Measurements from ENCODE around the gene OR5AN1.
"Not testable (repeated sequence)": the region's sequence is repeated elsewhere in the genome, so short reads cannot be mapped to it uniquely, and the experiment has no call there.

The OR5AN1 gene

GRCh38 chr11:59368238-59369022 is 9.7 kb downstream of the OR5AN1 start:
- Histone ChIP-seq H3K4me1 (peaks cover 17 to 25% (median 22%) of the 10 kb centered on the region in 10 experiments), H3K27me3 (no peaks in the 10 kb centered on the region), H4K20me1 (no peaks in the 10 kb centered on the region), H3K4me3 (no peak overlapping the region; a peak in 1 of 20 replicates), H3K36me3 (no peaks in the 10 kb centered on the region), H3K4me2 (peak overlapping the region; percentile 71 to 89 (median 81)), H3K9me3 (replicated peaks in 1 of 11) (peaks cover 25 to 41% (median 31%) of the 10 kb centered on the region in 11 experiments), H3K9ac (peak overlapping the region in 9 of 11 experiments; percentile 40 to 65 (median 56); a peak in 16 of 22 replicates), H3K27ac (peak overlapping the region in 9 of 11 experiments; percentile 49 to 85 (median 74); a peak in 19 of 22 replicates)
- TF ChIP-seq Cebpa-rat (IDR thresholded peaks at IDR 0.05), result no peak

GRCh38 chr11:59372324-59372723 is 13.6 kb downstream of the OR5AN1 start:
- not testable (repeated sequence) for H4K20me1 ChIP-seq, H3K27ac ChIP-seq, H3K27me3 ChIP-seq, H3K36me3 ChIP-seq, H3K9ac ChIP-seq, H3K4me3 ChIP-seq, H3K4me2 ChIP-seq
- H3K4me1 ChIP-seq, result peaks cover 15 to 21% (median 20%) of the 10 kb centered on the region in 10 experiments
- peaks cover 25 to 50% (median 31%) of the 10 kb centered on the region in 11 experiments for H3K9me3 ChIP-seq (replicated peaks in 1 of 11)

- no peak for TF ChIP-seq Cebpa-rat (IDR thresholded peaks at IDR 0.05)
- peaks cover 0 to 17% (median 7%) of the 10 kb centered on the region in 10 experiments; a peak in 11 of 20 replicates for H3K4me1 ChIP-seq
- H3K36me3 ChIP-seq, result no peaks in the 10 kb centered on the region
- H3K27ac ChIP-seq, result peak overlapping the region in 6 of 11 experiments; percentile 2 to 51 (median 24); a peak in 7 of 22 replicates
- no peak overlapping the region; a peak in 1 of 20 replicates for H3K4me3 ChIP-seq
- peaks cover 0 to 7% (median 0%) of the 10 kb centered on the region in 11 experiments; a peak in 3 of 22 replicates for H3K9me3 ChIP-seq (replicated peaks in 1 of 11)
- no peaks in the 10 kb centered on the region for H4K20me1 ChIP-seq
- H3K9ac ChIP-seq, result no peak overlapping the region
- H3K27me3 ChIP-seq, result peaks cover 0 to 22% (median 0%) of the 10 kb centered on the region in 11 experiments; a peak in 3 of 22 replicates
- H3K4me2 ChIP-seq, result peak overlapping the region in 7 of 11 experiments; percentile 22 to 69 (median 52); a peak in 12 of 22 replicates
Observed at GRCh38 chr11:59380263-59381059, 21.8 kb downstream of the OR5AN1 start.

- TF ChIP-seq Cebpa-rat (IDR thresholded peaks at IDR 0.05), result no peak
- Histone ChIP-seq H4K20me1 (no peaks in the 10 kb centered on the region), H3K36me3 (no peaks in the 10 kb centered on the region), H3K27ac (no peak overlapping the region), H3K27me3 (no peaks in the 10 kb centered on the region; a peak in 1 of 22 replicates), H3K4me2 (no peak overlapping the region), H3K4me1 (no peaks in the 10 kb centered on the region), H3K9me3 (replicated peaks in 1 of 11) (peaks cover 0 to 4% (median 0%) of the 10 kb centered on the region in 11 experiments; a peak in 1 of 22 replicates), H3K9ac (no peak overlapping the region), H3K4me3 (no peak overlapping the region)
Observed at GRCh38 chr11:59394186-59394585, 35.5 kb downstream of the OR5AN1 start.

GRCh38 chr11:59400461-59401261 is 42.0 kb downstream of the OR5AN1 start:
- Histone ChIP-seq H3K36me3 (no peaks in the 10 kb centered on the region; a peak in 1 of 22 replicates), H3K9me3 (replicated peaks in 1 of 11) (peaks cover 29 to 48% (median 43%) of the 10 kb centered on the region in 11 experiments), H3K9ac (no peak overlapping the region), H3K4me3 (no peak overlapping the region), H4K20me1 (no peaks in the 10 kb centered on the region), H3K27me3 (no peaks in the 10 kb centered on the region), H3K27ac (no peak overlapping the region), H3K4me1 (no peaks in the 10 kb centered on the region), H3K4me2 (no peak overlapping the region)
- TF ChIP-seq Cebpa-rat (IDR thresholded peaks at IDR 0.05), result no peak

- Histone ChIP-seq H4K20me1 (no peaks in the 10 kb centered on the region), H3K27ac (no peak overlapping the region), H3K9ac (no peak overlapping the region), H3K36me3 (no peaks in the 10 kb centered on the region; a peak in 1 of 22 replicates), H3K4me3 (no peak overlapping the region), H3K4me2 (no peak overlapping the region), H3K4me1 (no peaks in the 10 kb centered on the region), H3K27me3 (no peaks in the 10 kb centered on the region), H3K9me3 (replicated peaks in 1 of 11) (peaks cover 29 to 54% (median 43%) of the 10 kb centered on the region in 11 experiments)
- no peak for TF ChIP-seq Cebpa-rat (IDR thresholded peaks at IDR 0.05)
Observed at GRCh38 chr11:59401262-59401552, 42.5 kb downstream of the OR5AN1 start.

- no peaks in the 10 kb centered on the region for H4K20me1 ChIP-seq
- no peaks in the 10 kb centered on the region for H3K27me3 ChIP-seq
- peak overlapping the region in 1 of 10 experiments; percentile 24; a peak in 3 of 20 replicates for H3K4me3 ChIP-seq
- no peak for TF ChIP-seq Cebpa-rat (IDR thresholded peaks at IDR 0.05)
- peaks cover 33 to 62% (median 49%) of the 10 kb centered on the region in 11 experiments for H3K9me3 ChIP-seq (replicated peaks in 1 of 11)
- no peak overlapping the region for H3K27ac ChIP-seq
- H3K36me3 ChIP-seq, result no peaks in the 10 kb centered on the region; a peak in 1 of 22 replicates
- no peak overlapping the region for H3K4me2 ChIP-seq
- H3K9ac ChIP-seq, result no peak overlapping the region
- H3K4me1 ChIP-seq, result no peaks in the 10 kb centered on the region
Observed at GRCh38 chr11:59403546-59403945, 44.9 kb downstream of the OR5AN1 start.

- Histone ChIP-seq H3K4me3 (no peak overlapping the region), H3K27ac (peak overlapping the region in 4 of 11 experiments; percentile 32 to 52 (median 44); a peak in 4 of 22 replicates), H3K9ac (no peak overlapping the region), H3K4me1 (peaks cover 0 to 11% (median 8%) of the 10 kb centered on the region in 10 experiments; a peak in 11 of 20 replicates), H4K20me1 (no peaks in the 10 kb centered on the region), H3K4me2 (peak overlapping the region in 7 of 11 experiments; percentile 2 to 71 (median 50); a peak in 12 of 22 replicates), H3K27me3 (no peaks in the 10 kb centered on the region), H3K36me3 (no peaks in the 10 kb centered on the region), H3K9me3 (replicated peaks in 1 of 11) (peaks cover 19 to 49% (median 28%) of the 10 kb centered on the region in 11 experiments)
- TF ChIP-seq Cebpa-rat (IDR thresholded peaks at IDR 0.05), result peak; percentile 35 to 96 (median 84); a peak in 21 of 22 replicates
Observed at GRCh38 chr11:59413646-59414045, 55.0 kb downstream of the OR5AN1 start.

Data from BLaER1 treated with 17β-estradiol and CSF1 and Interleukin-3, amounts not matched to agents 10 nM and 100 nM (cell line).